Midbrain (tissue), 1 donor: ENCODE results near the gene CTSA.
A peak's percentile ranks its signal among the peaks of the same experiment; 100 is the strongest.
"Not testable (repeated sequence)": the region's sequence is repeated elsewhere in the genome, so short reads cannot be mapped to it uniquely, and the experiment has no call there.

Experiments used
- DNase-seq: peaks from one replicate; lab custom pipeline; 2025; lab: John Stamatoyannopoulos, UW

CTSA gene

DNA sequence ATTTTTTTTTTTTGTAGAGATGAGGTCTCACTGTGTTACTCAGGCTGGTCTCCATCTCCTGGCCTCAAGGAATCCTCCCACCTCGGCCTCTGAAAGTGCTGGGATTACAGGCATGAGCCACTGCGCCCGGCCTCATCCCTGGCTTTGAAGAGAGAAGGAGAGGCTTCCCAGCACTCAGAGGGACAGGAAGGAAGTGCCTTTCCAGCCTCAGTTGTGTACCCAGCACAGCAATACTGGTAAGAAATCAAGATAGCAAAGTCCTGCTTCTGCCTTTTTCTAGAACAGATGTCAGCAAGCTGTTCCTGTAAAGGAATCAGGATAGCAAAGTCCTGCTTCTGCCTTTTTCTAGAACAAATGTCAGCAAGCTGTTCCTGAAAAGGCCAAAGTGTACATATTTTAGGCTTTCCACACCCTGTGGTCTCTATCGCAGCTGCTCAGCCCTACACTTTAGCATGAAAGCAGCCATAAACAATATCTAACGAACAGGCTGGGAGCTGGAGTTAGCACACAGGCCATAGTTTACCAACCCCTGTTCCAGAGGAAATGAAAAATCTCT is 27.1 kb downstream of the CTSA start:
- DNase-seq: no peak

DNA sequence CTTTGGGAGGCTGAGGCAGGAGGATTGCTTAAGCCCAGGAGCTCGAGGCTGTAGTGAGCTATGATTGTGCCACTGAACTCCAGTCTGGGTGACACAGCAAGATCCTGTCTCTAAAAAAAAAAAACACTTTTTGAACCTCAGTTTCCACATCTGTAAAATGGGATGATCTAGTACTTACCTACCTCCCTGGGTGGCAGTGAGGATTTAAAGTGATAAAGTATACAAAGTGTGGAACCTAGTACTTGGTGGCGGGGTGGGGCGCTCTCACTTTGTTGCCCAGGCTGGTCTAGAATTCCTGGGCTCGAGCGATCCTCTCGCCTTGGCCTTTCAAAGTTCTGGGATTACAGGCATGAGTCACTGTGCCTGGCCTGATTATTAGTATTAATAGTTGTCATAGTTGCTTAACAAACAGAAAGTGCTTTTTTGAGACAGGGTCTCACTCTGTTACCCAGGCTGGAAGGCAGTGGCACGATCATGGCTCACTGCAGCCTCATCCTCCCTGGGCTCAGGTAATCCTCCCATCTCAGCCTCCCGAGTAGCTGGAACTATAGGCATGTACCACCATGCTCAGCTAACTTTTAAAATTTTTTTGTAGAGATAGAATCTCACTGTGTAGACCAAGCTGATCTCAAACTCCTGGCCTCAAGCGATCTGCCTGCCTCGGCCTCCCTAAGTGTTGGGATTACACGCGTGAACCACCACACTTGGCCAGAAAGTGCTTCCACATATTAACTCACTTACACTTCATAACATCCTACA is 27.8 kb downstream of the CTSA start:
- DNase-seq: no peak

DNA sequence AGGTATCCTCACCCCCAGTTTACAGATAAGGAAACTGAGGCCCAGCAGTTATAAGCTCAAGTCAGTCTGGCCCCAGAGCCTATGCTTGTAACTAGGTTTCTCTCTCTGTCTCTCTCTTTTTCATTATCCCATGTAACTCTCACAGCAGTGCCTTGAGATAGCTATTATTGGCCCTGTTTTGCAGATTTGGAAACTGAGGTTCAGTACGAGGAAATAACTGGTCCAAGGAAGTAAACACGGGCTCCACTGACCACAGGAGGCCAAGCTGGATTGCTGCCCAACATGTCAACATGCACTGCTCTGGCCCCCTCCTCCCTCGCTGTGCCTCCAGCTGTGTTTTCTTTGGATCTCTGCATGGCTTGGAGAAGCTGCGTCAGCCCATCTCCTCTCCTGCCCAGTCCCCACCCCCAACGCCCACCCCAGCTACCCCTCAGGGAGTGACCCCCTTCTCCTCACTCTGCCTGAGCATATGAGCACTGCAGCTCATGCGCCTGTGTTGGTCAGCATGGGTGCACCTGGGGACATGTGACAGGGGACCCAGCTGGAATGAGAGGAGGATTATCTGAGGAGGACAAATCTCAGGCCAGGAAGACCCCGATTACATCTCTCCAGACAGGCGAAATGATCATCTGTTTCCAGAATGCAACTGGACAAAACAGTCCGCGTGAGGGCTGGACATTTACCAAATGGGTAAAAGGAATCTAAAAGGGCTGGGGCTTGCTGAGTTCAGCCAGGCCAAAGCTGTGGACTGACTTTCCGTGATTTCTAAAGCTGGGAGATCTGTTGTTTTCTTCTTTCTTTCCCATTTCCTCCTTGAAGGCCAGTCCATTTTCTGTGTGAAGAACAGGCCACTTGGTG is 28.6 kb downstream of the CTSA start:
- DNase-seq: no peak

GRCh38 chr20:45920462-45921336 is 29.6 kb downstream of the CTSA start:
- no peak for DNase-seq

DNA sequence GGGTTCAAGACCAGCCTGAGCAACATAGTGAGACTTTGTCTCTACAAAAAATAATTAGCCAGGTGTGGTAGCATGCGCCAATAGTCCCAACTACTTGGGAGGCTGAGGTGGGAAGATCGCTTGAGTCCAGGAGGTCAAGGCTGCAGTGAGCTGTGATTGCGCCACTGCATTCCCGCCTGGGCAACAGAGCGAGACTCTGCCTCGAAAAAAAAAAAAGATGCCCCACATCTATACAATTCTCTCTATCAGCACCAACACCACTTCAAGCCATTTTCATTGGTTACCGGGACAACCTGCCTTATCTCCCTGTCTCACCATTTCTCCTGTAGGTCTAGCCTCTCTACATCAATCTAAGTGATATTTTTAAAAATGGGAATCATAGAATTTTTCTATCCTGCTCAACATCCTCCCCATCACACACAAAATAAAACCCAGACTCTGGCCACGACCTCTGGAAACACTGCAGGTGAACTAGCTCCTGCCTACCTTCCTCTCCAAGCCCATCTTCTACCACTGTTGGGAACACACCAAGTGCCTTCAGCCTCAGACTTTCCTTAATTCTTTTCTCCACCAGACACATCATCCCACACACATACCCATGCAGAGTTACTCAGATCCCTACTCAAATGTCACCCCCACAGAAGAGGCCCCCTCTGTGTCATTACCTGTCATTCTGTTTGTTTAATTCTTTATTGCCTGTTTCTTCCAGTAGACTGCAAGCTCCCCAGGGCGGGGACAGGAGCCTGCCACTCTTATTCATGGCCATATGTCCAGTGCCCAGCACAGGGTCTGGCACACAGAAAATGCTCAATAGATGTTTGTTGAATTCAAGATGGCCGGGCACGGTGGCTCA is 30.4 kb downstream of the CTSA start:
- no peak for DNase-seq

- peak; percentile 8 for DNase-seq
Observed at GRCh38 chr20:45924391-45925261, 33.5 kb downstream of the CTSA start.

- no peak for DNase-seq
Observed at GRCh38 chr20:45925821-45926506, 34.8 kb downstream of the CTSA start.

GRCh38 chr20:45926731-45927070 is 35.6 kb downstream of the CTSA start:
- no peak for DNase-seq

- DNase-seq: no peak
Observed at GRCh38 chr20:45927071-45927878, 36.1 kb downstream of the CTSA start.

GRCh38 chr20:45931680-45932079 is 40.5 kb downstream of the CTSA start:
- not testable (repeated sequence) for DNase-seq

GRCh38 chr20:45933266-45934045 is 42.3 kb downstream of the CTSA start:
- DNase-seq: peak; percentile 67

GRCh38 chr20:45934046-45934585 is 43.0 kb downstream of the CTSA start:
- DNase-seq: no peak

GRCh38 chr20:45934586-45935415 is 43.7 kb downstream of the CTSA start, which contains the start of gene PCIF1:
Gene PCIF1 (plus strand): TSS chr20:45934683. CDS start chr20:45939000, 4,317 bp downstream.
- peak; percentile 98 for DNase-seq

DNA sequence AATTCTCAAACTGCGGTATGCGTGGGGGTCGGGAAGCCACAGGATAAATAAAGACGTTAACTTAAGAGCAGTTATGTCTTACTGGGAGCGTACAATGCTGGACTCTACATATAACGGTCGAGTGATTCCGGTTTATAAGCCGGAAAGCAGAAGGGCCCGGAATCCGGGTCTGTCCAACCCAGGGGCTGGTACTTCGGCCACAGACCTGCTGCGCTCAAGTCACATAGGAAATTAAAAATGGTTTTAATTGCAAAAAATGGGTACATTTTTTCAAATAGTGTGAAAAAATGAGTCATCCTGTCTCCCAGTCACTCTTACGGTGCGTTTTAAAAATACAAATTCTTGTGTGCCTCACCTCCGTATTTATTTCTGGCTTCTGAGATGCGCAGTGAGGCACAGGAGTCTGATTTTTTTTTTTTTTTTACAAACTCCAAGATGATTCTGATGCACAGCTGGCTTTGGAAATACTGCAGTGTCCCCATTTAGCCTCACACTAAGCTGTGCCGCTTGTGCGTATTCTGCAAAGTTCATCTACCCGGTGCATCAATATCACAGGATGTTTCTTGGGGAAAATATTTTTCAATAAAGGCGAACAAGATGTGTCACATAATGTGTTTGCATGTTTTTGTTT is 44.4 kb downstream of the CTSA start:
- peak; percentile 60 for DNase-seq

- DNase-seq: no peak
Observed at GRCh38 chr20:45937765-45938164, 46.6 kb downstream of the CTSA start.
